Lower leg skin (tissue), 4 donors: ENCODE measurements around the gene TIPRL. TPM values are rescaled to one million over a fixed set of nuclear protein-coding genes. Genes with fewer than 3 reads are reported as not detected.
A peak's percentile ranks its signal among the peaks of the same experiment; 100 is the strongest.

Experiments
- DNase-seq, 2 donors: peaks; one replicate each; pipeline ENCODE4 v3.0.0-alpha.2; 2019; ENCODE audit warnings: low spot score in 2 of 2
- H3K4me3 ChIP-seq: fragments of 200-600 bp; sonication (generic); 2 replicates; pipeline ENCODE4 v1.5.1; 2017; ENCODE audit warnings: mild to moderate bottlenecking, low read depth; ENCODE audit not compliant: poor library complexity, severe bottlenecking
- CTCF ChIP-seq, 3 donors: fragments of 450-650 bp; IDR thresholded peaks; one replicate each; pipeline ENCODE4 v1.5.1; 2016; ENCODE audit warnings: antibody characterized with exemption in 3 of 3, mild to moderate bottlenecking in 3 of 3, moderate library complexity in 2 of 3
- POLR2A ChIP-seq, 2 donors: fragments of 450-650 bp; IDR thresholded peaks; one replicate each; pipeline ENCODE4 v1.6.1; 2016 to 2017; ENCODE audit warnings: antibody characterized with exemption in 2 of 2, mild to moderate bottlenecking in 1 of 2, moderate library complexity in 1 of 2
- WGBS, 2 donors: methylation state at CpG; one replicate each; pipeline ENCODE4 v1.1.5; 2018; 5-methylcytosine and 5-hydroxymethylcytosine counted together
- intact Hi-C: fragments of 100-400 bp; cut with DNase I; formaldehyde crosslinking; loops from one replicate; pipeline ENCODE4 v1.15.0; 2023; ENCODE audit warnings: low total_unique reads
- total RNA-seq, 4 donors: library from RNA; depleted of rRNA; stranded (reverse); fragments of >200 nt; gene quantifications; one replicate each; pipeline ENCODE4 v1.1.0, GENCODE V29; 2016

TIPRL gene
- total RNA-seq, 4 donors from 2014 or later: 13.2 to 21.8 (median 18.6) TPM

GRCh38 chr1:168135921-168136708 is 42.6 kb upstream of the TIPRL start:
- intact Hi-C loops: no loop called here
- DNase-seq: no peak
- TF ChIP-seq CTCF (IDR thresholded peaks at IDR 0.05): no peak
- 0% methylated on average over 23 to 43 of the region's 63 CpGs for WGBS, 2 donors
- H3K4me3 ChIP-seq: peak overlapping the region; percentile 50

GRCh38 chr1:168136709-168137514 is 41.9 kb upstream of the TIPRL start, which contains the start of gene GPR161:
Gene GPR161, minus strand, starts transcription at chr1:168136930. Its CDS starts 32,080 bp downstream, at chr1:168104850.
- H3K4me3 ChIP-seq: peak within 1 kb of the TSS; percentile 50
- WGBS, 2 donors: 0 to 1% methylated on average over 29 to 40 of the region's 86 CpGs
- intact Hi-C loops: no loop called here
- no peak for TF ChIP-seq CTCF (IDR thresholded peaks at IDR 0.05)
- no peak for TF ChIP-seq POLR2A (IDR thresholded peaks at IDR 0.05)
- DNase-seq: peak in 1 of 2 donors; percentile 90

- H3K4me3 ChIP-seq: peak overlapping the region; percentile 42
- TF ChIP-seq POLR2A (IDR thresholded peaks at IDR 0.05) (no peak), CTCF (IDR thresholded peaks at IDR 0.05) (no peak)
- 1% methylated on average over 6 of the region's 6 CpGs for WGBS, 2 donors
- no peak for DNase-seq
- intact Hi-C loops: no loop called here
These were observed 41.3 kb upstream of the TIPRL start for GRCh38 chr1:168137515-168137821.

- WGBS, 2 donors: 92 to 94% methylated on average over 5 of the region's 5 CpGs
- H3K4me3 ChIP-seq: no peak overlapping the region
- DNase-seq: no peak
- TF ChIP-seq CTCF (IDR thresholded peaks at IDR 0.05) (no peak), POLR2A (IDR thresholded peaks at IDR 0.05) (no peak)
- intact Hi-C loops: no loop called here
These were observed 40.6 kb upstream of the TIPRL start for GRCh38 chr1:168138134-168138533.

DNA sequence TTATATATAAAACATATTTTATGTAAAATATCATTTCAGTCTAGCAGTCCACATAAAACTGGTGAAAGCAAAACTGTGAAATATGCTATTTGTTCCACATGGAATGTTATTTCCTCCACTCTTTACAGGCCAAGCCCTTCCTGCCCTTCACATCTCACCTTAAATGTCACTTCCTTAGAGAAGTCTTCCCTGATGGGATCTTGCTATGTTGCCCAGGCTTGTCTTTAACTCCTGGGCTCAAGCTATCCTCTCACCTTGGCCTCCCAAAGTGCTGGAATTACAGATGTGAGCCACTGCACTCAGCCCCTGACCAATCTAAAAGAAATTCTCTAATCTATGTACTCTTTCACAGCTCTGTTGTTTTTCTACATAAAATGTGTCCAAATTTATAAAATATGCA is 39.7 kb upstream of the TIPRL start:
- no peak for TF ChIP-seq POLR2A (IDR thresholded peaks at IDR 0.05)
- TF ChIP-seq CTCF (IDR thresholded peaks at IDR 0.05): no peak
- intact Hi-C loops: no loop called here
- no peak for DNase-seq
- no peak overlapping the region for H3K4me3 ChIP-seq
